ENCODE results near the gene CWF19L1. TPM values are rescaled to one million over a fixed set of nuclear protein-coding genes. Genes with fewer than 3 reads are reported as not detected.

CWF19L1 gene
- polyA plus RNA-seq, 2 of the 4 experiments (the other 2 are of a cell fraction) = 24.7 to 30.2 TPM

DNA sequence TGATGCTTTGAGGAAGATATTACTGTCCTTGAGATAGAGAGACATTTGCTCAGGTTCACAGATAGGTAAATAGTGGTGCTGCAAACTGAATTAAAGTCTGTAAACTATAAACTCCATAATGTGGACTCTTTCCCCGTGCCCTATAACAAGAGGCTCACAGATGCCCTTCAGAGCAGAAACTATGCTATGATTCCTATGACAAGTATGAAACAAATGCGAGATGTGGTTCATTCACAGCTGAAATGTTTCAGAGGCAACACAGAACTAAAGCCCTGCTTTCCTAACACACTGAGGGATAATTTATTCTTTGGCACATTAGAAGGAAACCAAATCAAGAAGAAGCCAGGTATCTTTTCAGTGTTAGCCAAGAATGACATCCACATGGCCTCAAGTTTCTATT is 51.4 kb downstream of the CWF19L1 start:
- CTCF ChIA-PET = interaction anchor here (0.6 to 1.2 kb wide), 2 partner anchors 12 to 333 kb away, joined by 3 read pairs; no protein-coding TSS in a partner anchor
- Histone ChIP-seq H3K4me3 (no peak overlapping the region), H3K27ac (no peak overlapping the region), H3K4me1 (no peaks in the 10 kb centered on the region), H3K9me3 (no peaks in the 10 kb centered on the region), H3K4me2 (no peak overlapping the region)
- ATAC-seq = no peak
- TF ChIP-seq HEYL (CRISPR knock-in tag; IDR thresholded peaks at IDR 0.05) (no peak), ZSCAN20 (CRISPR knock-in tag; IDR thresholded peaks at IDR 0.05) (no peak), NFE2L2 (conservative IDR thresholded peaks at IDR 0.05; ENCODE audit: low read length) (no peak), TFCP2L1 (CRISPR knock-in tag; IDR thresholded peaks at IDR 0.05) (no peak), RNF2 (IDR thresholded peaks at IDR 0.05; ENCODE audit: borderline replicate concordance, low read depth) (no peak), NPAS2 (CRISPR knock-in tag; IDR thresholded peaks at IDR 0.05; ENCODE audit: borderline replicate concordance) (no peak), ZNF302 (CRISPR knock-in tag; IDR thresholded peaks at IDR 0.05) (no peak), RFX5 (IDR thresholded peaks at IDR 0.05) (no peak), HOXA7 (CRISPR knock-in tag; IDR thresholded peaks at IDR 0.05) (no peak)
- TF ChIP-seq, protein P1, sequence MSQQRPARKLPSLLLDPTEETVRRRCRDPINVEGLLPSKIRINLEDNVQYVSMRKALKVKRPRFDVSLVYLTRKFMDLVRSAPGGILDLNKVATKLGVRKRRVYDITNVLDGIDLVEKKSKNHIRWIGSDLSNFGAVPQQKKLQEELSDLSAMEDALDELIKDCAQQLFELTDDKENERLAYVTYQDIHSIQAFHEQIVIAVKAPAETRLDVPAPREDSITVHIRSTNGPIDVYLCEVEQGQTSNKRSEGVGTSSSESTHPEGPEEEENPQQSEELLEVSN (IDR thresholded peaks at IDR 0.05; ENCODE audit: borderline replicate concordance, low read depth) = no peak
- POLR2A ChIA-PET = no interaction called here
- DNase-seq (ENCODE audit: low read depth in 1 of 2, low spot score in 1 of 2) = no peak
- no peak for FAIRE-seq
- 83% methylated on average over 2 of the region's 2 CpGs for WGBS (ENCODE audit: missing lambda C conversion rate)

DNA sequence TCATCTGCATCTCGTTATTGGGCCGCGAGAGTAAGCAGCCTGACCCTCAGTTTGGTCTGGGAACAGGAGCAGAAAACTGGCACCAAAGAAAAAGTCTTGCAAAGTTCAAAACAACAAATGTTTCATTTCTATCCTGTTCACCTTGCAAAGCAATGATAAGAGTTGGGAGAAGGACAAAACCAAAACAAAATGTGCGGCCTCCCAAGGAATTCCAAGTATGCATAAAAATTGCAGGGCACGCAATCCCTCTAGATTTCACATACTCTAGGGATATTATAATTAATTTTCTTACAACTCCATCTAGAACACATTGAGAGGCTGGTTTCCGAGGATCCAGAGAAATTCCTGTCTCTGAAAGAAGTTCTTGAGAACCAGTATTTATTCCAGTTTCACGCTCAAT is 58.1 kb downstream of the CWF19L1 start:
- H3K4me3 ChIP-seq = no peak overlapping the region
- POLR2A ChIA-PET = no interaction called here
- CTCF ChIA-PET = no interaction called here
- no peaks in the 10 kb centered on the region for H3K9me3 ChIP-seq
- no peaks in the 10 kb centered on the region for H3K4me1 ChIP-seq
- FAIRE-seq (no peak), DNase-seq (ENCODE audit: low read depth in 1 of 2, low spot score in 1 of 2) (no peak), ATAC-seq (no peak)
- no peak for TF ChIP-seq PHF8 (IDR thresholded peaks at IDR 0.05; ENCODE audit: borderline replicate concordance, low read depth)
- TF ChIP-seq FOSL2 (IDR thresholded peaks at IDR 0.05) = no peak
- no peak for TF ChIP-seq FOSL2 (CRISPR knock-in tag; IDR thresholded peaks at IDR 0.05)
- TF ChIP-seq, protein P1 (IDR thresholded peaks at IDR 0.05; ENCODE audit: borderline replicate concordance, low read depth) = no peak
- no peak for TF ChIP-seq MAFK (IDR thresholded peaks at IDR 0.05; ENCODE audit: partially characterized antibody)
- no peak for TF ChIP-seq HEYL (CRISPR knock-in tag; IDR thresholded peaks at IDR 0.05)
- TF ChIP-seq FOSB (CRISPR knock-in tag; IDR thresholded peaks at IDR 0.05) = no peak
- TF ChIP-seq TP53 (CRISPR knock-in tag; IDR thresholded peaks at IDR 0.05) = no peak
- TF ChIP-seq, protein P2, sequence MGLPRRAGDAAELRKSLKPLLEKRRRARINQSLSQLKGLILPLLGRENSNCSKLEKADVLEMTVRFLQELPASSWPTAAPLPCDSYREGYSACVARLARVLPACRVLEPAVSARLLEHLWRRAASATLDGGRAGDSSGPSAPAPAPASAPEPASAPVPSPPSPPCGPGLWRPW (IDR thresholded peaks at IDR 0.05) = no peak
- TF ChIP-seq ESRRA (IDR thresholded peaks at IDR 0.05; ENCODE audit: borderline replicate concordance, low read length) = no peak
- no peak for TF ChIP-seq ZFP36 (IDR thresholded peaks at IDR 0.05; ENCODE audit: borderline replicate concordance, partially characterized antibody)
- TF ChIP-seq ZSCAN20 (CRISPR knock-in tag; IDR thresholded peaks at IDR 0.05) = no peak
- TF ChIP-seq, protein P3, sequence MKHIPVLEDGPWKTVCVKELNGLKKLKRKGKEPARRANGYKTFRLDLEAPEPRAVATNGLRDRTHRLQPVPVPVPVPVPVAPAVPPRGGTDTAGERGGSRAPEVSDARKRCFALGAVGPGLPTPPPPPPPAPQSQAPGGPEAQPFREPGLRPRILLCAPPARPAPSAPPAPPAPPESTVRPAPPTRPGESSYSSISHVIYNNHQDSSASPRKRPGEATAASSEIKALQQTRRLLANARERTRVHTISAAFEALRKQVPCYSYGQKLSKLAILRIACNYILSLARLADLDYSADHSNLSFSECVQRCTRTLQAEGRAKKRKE (CRISPR knock-in tag; IDR thresholded peaks at IDR 0.05; ENCODE audit: low read depth) = no peak
- no peak for TF ChIP-seq GATA3 (IDR thresholded peaks at IDR 0.05; ENCODE audit: borderline replicate concordance)
- no peak for TF ChIP-seq RFX5 (IDR thresholded peaks at IDR 0.05)
- TF ChIP-seq, protein P4, sequence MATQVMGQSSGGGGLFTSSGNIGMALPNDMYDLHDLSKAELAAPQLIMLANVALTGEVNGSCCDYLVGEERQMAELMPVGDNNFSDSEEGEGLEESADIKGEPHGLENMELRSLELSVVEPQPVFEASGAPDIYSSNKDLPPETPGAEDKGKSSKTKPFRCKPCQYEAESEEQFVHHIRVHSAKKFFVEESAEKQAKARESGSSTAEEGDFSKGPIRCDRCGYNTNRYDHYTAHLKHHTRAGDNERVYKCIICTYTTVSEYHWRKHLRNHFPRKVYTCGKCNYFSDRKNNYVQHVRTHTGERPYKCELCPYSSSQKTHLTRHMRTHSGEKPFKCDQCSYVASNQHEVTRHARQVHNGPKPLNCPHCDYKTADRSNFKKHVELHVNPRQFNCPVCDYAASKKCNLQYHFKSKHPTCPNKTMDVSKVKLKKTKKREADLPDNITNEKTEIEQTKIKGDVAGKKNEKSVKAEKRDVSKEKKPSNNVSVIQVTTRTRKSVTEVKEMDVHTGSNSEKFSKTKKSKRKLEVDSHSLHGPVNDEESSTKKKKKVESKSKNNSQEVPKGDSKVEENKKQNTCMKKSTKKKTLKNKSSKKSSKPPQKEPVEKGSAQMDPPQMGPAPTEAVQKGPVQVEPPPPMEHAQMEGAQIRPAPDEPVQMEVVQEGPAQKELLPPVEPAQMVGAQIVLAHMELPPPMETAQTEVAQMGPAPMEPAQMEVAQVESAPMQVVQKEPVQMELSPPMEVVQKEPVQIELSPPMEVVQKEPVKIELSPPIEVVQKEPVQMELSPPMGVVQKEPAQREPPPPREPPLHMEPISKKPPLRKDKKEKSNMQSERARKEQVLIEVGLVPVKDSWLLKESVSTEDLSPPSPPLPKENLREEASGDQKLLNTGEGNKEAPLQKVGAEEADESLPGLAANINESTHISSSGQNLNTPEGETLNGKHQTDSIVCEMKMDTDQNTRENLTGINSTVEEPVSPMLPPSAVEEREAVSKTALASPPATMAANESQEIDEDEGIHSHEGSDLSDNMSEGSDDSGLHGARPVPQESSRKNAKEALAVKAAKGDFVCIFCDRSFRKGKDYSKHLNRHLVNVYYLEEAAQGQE (IDR thresholded peaks at IDR 0.05) = no peak
- TF ChIP-seq, protein P5, sequence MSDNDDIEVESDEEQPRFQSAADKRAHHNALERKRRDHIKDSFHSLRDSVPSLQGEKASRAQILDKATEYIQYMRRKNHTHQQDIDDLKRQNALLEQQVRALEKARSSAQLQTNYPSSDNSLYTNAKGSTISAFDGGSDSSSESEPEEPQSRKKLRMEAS (IDR thresholded peaks at IDR 0.05) = no peak
- TF ChIP-seq NFE2L2 (conservative IDR thresholded peaks at IDR 0.05; ENCODE audit: low read length) = no peak
- no peak for TF ChIP-seq ZC3H11A (IDR thresholded peaks at IDR 0.05)
- TF ChIP-seq HDAC2 (IDR thresholded peaks at IDR 0.05) = no peak
- TF ChIP-seq HOXA7 (CRISPR knock-in tag; IDR thresholded peaks at IDR 0.05) = no peak
- 91% methylated on average over 7 of the region's 7 CpGs for WGBS (ENCODE audit: missing lambda C conversion rate)
- H3K4me2 ChIP-seq = no peak overlapping the region
- no peak overlapping the region for H3K27ac ChIP-seq

Measured in A549 (cell line).